Measurements from ENCODE around the gene UNC13B.
"Not testable (repeated sequence)": the region's sequence is repeated elsewhere in the genome, so short reads cannot be mapped to it uniquely, and the experiment has no call there.

Gene UNC13B

DNA sequence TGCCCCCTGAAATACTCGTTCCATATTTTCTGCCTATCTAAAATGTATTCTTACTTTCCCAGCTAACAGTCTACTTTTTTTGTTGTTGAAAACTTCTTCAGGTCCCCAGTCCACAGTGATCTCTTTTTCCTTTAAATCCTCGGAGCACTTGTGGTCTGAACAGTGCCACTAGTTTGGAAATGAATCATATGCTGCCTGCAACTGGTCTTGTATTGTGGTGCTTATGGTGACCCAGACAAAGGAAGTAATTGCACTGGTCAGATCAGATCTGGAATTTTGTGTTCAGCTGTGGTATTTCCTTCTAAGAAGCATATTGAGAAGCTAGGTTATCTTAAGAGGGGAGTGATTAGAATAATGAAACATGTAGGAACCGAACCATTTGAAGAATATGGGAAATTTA, 2.9 kb downstream of the UNC13B start:
- no peak for DNase-seq

DNA sequence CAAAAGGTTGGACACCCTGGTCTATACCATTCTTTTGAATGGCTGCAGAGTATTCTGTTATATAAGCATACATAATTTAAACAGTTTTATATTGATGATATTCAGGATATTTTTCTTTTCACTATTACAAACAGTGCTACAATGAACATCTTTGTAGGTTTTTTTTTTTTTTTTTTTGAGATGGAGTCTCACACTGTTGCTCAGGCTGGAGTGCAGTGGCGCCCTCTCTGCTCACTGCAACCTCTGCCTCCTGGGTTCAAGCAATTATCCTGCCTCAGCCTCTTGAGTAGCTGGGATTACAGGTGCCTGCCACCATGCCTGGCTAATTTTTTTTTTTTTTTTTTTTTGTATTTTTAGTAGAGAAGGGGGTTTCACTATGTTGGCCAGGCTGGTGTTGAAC, 5.6 kb downstream of the UNC13B start:
- not testable (repeated sequence) for DNase-seq

DNA sequence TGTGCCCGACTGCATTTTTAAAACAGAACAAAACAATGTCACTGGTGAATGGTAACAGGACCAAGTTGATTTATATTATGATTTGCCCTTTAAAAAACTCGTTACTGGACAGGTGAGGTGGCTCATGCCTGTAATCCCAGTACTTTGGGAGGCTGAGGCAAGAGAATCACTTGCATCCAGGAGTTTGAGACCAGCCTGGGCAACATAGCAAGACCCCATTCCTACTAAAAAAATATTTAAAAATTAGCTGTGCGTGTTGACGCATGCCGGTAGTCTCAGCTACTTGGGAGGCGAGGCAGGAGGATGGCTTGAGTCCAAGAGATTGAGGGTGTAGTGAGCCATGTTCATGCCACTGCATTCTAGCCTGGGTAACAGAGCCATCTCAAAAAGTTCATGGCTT, 7.2 kb downstream of the UNC13B start:
- no peak for DNase-seq

DNA sequence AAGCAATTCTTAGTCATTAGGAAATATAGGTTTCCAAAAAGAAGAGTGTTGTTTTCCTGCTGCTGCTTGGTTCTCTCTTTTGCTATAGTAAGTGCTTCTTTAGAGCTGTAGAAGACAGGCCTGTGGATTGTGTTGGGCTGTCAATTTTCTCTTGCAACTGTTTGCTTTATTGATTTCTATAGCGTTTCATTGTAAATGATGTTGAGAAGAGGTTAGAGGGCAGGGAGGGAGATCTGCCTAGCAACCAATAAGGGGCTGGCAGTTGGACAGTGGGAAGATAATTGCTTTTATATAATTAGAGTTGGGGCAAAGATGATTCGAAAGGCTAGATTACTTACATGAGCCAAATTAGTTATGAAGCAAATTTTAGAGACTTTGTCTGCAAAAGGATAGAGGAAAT, 11.1 kb downstream of the UNC13B start:
- no peak for DNase-seq

DNA sequence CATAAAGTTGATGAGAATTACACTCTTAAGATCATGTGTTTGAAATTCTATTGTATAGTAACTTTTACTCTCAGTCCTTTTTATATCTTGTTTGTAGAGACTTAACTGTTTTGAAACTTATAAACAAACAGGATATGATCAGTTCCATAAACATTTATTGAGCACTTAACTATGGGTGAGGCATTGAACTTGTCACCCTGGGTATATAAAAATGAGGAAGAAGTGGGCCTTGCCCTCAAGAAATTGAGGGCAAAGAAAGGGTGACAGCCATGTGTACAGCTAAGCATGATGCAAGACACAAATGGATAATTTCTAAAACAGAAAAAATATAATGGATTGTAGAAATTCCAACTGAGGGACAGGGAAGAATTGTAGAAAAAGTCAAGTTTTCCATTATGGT, 15.7 kb downstream of the UNC13B start:
- no peak for DNase-seq

DNA sequence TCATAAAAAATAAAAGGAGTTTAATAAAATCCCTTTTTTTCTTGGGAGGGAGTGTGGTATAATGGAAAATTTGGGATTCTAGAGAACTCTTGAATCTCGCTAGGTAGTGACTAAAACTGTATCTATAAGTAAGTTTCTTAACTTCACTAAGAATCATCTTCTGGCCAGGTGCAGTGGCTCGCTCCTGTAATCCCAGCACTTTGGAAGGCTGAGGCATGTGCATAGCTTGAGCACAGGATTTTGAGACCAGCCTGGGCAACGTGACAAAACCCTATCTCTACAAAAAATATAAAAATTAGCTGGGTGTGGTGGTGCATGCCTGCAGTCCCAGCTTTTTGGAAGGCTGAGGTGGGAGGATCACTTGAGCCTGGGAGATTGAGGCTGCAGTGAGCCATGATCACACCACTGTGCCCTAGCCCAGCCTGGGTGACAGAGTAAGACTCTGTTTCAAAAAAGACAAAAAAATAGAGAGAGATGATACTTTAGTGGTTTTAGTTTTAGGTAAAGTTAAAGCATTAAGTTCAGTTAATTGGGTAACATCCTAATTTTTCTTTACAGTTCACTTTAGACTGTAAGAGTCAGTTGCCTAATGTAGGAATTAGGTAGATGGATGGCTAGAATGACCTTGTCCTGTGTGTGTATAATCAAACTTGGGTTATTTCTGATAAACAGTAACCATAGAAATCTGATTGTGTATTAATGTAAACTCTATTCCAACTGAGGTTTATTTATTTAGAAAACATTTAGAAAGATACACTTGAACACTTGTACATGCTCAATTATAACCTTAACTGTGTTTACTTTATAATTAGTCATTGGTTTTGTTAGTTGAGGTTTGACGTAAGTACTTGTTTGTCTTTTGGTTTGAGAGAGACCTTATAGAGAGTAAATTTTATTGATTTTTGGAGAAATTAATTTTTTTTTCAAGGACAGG, 17.8 kb downstream of the UNC13B start:
- no peak for DNase-seq

DNA sequence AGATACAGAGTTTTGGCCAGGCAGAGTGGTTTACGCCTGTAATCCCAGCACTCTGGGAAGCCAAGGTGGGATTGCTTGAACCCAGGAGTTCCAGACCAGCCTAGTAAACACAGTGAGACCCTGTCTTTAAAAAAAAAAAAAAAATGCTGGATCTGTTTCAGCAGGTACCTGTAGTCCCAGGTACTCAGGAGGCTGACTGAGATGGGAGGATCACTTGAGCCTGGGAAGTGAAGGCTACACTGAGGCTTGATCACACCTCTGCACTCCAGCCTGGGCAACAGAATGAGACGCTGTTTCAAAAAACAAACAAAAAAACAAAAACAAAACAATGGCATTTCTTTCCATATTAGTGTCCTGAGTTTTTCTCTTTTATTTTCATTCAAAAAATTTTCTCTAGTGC, 19.0 kb downstream of the UNC13B start:
- DNase-seq: no peak

DNA sequence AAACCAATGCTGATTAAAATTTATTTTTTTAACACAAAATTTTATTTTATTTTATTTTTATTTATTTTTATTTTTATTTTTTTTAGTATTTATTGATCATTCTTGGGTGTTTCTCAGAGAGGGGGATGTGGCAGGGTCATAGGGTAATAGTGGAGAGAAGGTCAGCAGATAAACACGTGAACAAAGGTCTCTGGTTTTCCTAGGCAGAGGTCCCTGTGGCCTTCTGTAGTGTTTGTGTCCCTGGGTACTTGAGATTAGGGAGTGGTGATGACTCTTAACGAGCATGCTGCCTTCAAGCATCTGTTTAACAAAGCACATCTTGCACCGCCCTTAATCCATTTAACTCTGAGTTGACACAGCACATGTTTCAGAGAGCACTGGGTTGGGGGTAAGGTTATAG, 20.6 kb downstream of the UNC13B start:
- DNase-seq: not testable (repeated sequence)

DNA sequence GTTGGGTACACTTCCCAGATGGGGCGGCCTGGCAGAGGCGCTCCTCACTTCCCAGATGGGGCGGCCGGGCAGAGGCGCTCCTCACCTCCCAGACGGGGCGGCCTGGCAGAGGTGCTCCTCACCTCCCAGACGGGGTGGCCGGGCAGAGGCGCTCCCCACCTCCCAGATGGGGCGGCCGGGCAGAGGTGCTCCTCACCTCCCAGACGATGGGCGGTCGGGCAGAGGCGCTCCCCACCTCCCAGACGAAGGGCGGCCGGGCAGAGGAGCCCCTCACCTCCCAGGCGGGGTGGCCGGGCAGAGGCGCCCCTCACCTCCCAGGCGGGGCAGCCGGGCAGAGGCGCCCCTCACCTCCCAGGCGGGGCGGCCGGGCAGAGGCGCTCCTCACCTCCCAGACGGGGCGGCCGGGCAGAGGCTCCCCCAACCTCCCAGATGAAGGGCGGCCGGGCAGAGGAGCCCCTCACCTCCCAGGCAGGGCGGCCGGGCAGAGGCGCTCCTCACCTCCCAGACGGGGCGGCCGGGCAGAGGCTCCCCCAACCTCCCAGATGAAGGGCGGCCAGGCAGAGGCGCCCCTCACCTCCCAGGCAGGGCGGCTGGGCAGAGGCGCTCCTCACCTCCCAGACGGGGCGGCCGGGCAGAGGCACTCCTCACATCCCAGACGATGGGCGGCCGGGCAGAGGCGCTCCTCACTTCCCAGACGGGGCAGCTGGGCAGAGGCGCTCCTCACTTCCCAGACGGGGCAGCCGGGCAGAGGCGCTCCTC, 21.4 kb downstream of the UNC13B start:
- DNase-seq: not testable (repeated sequence)

DNA sequence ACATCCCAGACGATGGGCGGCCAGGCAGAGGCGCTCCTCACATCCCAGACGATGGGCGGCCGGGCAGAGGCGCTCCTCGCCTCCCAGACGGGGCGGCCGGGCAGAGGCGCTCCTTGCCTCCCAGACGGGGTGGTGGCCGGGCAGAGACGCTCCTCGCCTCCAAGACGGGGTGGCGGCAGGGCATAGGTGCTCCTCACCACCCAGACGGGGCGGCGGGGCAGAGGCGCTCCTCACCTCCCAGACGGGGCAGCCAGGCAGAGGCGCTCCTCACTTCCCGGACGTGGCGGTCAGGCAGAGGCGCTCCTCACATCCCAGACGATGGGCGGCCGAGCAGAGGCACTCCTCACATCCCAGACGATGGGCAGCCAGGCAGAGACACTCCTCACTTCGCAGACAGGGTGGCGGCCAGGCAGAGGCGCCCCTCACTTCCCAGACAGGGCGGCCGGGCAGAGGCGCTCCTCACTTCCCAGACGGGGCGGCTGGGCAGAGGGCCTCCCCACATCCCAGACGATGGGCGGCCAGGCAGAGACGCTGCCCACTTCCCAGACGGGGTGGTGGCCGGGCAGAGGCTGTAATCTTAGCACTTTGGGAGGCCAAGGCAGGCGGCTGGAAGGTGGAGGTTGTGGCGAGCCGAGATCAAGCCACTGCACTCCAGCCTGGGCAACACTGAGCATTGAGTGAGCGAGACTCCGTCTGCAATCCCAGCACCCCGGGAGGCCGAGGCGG, 22.1 kb downstream of the UNC13B start:
- DNase-seq: not testable (repeated sequence)

DNA sequence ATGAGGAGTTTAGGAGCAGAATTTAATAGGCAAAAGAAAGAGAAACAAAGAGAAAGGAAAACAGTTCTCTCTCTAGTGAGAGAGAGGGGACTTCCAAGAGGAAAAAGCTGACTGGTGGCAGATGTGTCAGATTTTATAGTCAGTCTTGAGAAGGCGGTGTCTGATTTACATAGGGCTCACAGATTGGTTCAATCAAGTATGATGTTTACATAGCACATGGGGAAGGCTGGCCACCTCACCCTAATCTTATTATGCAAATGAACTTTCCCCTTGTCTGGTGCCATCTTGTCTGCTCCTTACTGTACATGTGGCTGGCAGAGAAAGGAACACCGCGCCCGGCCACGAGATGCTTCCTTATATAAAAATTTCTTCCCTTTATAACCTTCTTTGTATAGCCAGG, 24.7 kb downstream of the UNC13B start:
- DNase-seq: no peak

DNA sequence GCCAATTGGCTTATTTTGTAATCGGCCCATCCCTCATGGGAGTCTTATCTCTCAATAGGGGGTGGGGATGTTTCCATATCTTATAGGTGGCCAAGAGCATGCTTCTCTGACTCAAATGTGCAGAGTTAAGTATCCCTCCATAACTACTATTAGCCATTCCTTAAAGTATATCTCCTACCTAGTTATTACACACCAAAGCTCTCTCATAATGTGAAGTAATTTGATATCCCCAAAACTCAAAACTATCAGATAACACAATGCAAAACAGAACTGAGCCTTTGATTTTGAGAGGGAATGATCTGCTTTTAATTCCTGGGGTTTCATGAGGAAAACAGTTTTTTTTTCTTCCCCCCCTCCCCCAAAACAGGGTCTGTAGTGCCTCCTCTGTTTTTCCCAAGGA, 28.4 kb downstream of the UNC13B start:
- no peak for DNase-seq

DNA sequence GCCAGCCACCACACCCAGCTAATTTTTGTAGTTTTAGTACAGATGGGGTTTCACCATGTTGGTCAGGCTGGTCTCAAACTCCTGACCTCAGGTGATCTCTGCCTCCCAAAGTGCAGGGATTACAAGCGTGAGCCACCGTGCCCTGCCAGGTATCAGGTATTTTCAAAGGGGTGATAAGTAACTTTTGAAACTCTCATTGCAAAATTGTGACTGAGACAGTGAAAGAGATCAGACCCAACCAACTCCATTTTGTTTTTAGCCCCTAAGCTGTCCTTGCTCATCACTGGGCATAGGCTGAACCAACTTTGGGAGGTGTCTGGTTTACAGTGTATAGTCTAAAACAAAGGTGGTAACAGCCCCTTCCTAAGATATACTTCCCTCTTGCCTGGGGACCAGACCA, 29.3 kb downstream of the UNC13B start:
- DNase-seq: no peak

DNA sequence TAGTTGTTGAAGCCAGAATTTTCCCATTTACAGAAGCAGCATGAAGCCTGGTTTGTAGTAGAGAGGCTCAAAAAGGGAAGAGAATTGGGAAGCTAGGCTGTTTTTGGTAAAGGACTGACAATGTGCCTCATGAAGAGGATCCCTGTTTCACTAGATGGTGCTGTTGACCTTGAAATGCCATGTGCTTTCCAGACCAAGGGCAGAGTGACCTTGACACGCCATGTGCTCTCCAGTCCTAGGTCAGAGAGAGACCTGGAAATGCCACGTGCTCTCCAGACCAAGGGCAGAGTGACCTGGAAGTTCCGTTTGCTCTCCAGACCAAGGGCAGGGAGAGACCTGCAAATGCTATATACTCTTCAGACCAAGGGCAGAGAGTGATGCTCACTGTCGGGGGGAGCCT, 32.0 kb downstream of the UNC13B start:
- DNase-seq: no peak

DNA sequence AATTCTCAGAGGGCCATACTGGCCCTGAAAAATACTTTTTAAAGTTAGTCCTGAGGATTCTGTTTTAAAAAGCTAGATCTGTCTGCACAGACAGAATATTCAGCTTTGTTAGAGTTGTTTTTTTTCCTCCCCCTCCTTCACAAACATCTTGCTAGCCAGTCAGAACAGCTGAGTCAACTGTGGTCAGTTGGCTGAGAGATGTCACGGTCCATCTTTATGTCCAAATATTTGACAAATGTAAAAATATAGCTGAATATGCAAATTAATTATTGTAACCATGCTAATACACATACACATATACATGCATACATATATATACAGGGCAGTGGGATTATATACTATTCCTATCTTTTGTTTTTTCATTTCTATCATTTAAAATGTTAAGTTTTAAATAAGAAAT, 33.9 kb downstream of the UNC13B start:
- no peak for DNase-seq

DNA sequence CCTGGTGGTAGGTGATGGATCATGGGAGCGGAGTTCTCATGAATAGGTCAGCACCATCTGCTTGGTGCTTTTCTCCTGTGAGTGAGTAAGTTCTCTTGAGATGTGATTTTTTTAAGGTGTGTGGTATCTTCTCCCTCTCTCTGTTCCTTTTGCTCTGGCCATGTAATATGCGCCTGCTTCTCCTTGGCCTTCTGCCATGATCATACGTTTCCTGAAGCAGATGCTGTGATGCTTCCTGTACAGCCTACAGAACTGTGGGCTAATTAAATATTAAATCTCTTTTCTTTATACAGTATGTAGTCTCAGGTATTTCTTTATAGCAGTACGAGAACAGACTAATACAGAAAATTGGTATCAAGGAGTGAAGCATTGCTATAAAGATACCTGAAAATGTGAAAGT, 36.4 kb downstream of the UNC13B start:
- no peak for DNase-seq

DNA sequence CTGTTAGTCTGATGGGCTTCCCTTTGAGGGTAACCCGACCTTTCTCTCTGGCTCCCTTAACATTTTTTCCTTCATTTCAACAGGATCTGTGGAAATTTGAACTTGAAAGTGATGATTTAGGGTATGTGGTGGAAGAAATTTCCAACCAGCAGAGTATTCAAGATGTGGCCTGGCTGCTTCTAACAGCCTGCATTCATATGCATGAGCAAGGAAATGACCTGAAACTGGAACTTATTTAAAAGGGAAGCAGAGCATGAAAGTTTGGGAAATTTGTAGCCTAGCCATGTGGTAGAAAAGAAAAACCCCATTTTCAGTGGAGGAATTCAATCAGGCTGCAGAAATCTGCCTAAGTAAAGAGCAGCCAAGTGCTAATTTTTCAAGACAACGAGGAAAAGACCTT, 41.7 kb downstream of the UNC13B start:
- DNase-seq: no peak

DNA sequence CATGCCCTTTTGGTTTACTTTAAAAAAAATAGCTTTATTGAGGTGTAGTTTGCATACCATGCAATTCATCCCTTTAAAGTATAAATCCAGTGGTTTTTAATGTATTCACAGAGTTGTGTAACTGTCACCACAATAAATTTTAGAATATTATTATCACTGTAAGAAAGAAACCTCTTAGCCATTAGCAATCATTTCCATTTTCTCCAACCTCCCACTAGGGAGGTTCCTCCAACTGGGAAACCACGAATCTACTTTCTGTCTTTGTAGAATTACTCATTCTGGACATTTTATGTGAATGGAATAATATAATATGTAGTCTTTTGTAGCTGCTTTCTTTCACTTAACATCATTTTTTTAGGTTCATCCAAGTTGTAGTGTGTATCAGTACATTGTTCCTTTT, 43.5 kb downstream of the UNC13B start:
- no peak for DNase-seq

DNA sequence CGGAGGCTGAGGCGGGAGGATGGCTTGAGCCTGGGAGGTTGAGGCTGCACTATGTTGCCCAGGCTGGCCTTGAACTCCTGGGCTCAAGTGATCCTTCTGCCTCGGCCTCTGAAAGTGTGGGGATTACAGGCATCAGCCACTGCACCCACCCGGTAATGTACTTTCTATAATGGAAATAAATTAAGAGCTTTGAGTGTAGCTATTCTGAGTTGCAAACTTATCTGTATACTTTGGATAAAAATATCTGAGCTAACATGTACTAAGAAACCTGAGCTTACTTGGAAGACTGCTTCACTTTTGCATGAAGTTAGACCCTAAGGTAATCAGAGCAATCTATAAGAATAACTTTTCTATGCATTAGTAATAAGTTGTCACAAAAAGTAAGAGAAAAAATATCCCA, 50.0 kb downstream of the UNC13B start:
- no peak for DNase-seq

DNA sequence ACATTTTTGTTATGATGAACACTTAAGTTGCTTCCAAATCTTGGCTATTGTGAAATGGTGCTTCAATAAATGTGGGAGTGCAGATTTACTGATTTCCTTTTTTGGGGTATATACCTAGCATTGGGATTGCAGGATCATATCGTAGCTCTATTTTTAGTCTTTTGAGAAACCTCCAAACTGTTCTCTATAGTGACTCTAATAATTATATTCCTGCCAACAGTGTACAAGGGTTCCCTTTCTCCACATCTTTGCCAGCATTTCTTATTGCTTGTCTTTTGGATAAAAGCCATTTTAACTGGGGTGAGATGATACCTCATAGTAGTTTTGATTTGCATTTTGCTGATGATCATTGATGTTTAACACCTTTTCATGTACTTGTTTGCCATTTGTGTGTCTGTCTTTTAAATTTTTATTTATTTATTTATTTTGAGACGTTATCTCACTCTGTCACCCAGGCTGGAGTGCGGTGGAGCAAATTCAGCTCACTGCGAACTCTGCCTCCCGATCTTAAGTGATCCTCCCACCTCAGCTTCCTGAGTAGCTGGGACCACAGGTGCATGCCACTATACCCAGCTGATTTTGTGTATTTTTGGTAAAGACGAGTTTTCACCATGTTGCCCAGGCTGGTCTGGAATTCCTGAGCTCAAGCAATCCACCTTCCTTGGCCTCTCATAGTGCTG, 59.0 kb downstream of the UNC13B start:
- DNase-seq: no peak

DNA sequence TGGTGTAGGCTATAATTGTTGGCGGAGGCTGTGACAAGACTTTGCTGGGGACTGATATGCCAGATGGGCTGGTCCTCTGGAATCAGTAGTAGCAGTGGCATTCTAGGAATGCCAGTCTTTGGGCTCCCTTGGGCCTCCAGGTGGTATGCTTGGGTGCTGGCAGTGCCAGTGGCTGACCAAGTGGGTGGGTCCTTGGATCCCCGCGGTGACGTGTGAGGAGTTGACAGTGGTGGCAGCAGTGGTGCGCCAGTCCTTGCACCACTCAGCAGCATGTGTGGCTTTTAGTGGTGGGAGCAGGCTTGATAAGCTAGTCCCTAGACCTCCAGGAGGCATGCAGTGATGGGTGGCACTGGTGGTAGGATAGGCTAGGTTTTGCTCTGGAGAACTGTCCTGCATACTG, 63.9 kb downstream of the UNC13B start:
- no peak for DNase-seq

DNA sequence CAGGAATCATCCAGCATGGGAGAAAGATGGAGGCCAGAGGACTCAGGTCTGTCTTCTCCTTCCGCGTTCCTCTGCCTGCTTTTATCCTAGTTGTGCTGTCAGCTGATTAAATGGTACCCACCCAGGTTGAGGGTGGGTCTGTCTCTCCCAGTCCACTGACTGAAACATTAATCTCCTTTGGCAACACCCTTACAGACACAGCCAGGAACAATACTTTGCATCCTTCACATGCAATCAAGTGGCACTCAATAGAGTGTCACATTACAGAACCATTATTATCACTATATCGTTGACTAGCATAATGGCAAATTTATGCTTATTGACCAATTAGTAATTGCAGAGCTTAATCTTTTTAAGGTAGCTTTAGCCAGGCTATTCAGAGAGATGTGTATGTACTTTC, 64.8 kb downstream of the UNC13B start:
- DNase-seq: no peak

DNA sequence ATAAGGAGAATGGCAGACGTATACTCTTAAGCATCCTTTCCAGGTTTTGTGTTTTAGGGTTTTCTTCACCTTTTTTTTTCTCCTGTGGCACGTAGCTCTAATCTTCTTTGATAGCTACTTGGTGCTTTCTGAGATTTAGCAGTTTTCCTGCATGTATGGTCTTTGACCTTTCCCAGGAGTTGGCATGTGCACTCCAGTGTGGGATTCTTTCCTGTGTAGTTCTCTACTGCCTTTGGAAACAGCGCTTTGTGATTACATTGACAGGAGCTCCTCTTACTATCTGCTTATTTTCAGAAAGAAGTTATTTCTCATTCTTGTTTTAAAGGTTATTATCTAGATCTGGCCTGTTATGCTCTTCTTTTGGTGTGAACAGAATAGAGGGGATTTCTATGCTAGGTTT, 65.5 kb downstream of the UNC13B start:
- no peak for DNase-seq
